Panc1 (cell line): ENCODE measurements around the gene SEBOX. TPM values are rescaled to one million over a fixed set of nuclear protein-coding genes. Genes with fewer than 3 reads are reported as not detected.

Experiments used
- ATAC-seq: fragments of 200-7000 bp; cut with Tn5 transposase; 2 replicates; pipeline ENCODE4 v1.9.1; 2020; ENCODE audit warnings: mild to moderate bottlenecking, moderate library complexity
- BruUV-seq: library from RNA; stranded (reverse); fragments of 400-500 nt; replicated peaks from 2 replicates; lab custom pipeline; 2021; lab: Mats Ljungman, UMichigan
- CTCF ChIA-PET: fragments of 300-600 bp; sonication (Branson Sonifier 250); formaldehyde crosslinking; loops from one replicate; lab custom pipeline; 2022; ENCODE audit warnings: antibody characterized with exemption; lab: Charles Lee
- POLR2A ChIA-PET: fragments of 300-600 bp; sonication (Branson Sonifier 250); formaldehyde crosslinking; loops from one replicate; lab custom pipeline; 2022; ENCODE audit warnings: antibody characterized with exemption; lab: Charles Lee
- DNase-seq: peaks from one replicate; pipeline ENCODE4 v3.0.0-alpha.2; 2010; ENCODE audit warnings: low read depth, low spot score
- H3K27ac ChIP-seq: 2 replicates; pipeline ENCODE4 v1.5.1; 2011; ENCODE audit warnings: mild to moderate bottlenecking, low read length, inconsistent platforms
- H3K27me3 ChIP-seq: fragments of 200-500 bp; sonication (Bioruptor generic); 2 replicates; pipeline ENCODE4 v1.6.0; 2014; ENCODE audit warnings: low read length, inconsistent platforms; ENCODE audit not compliant: control insufficient read depth, insufficient read depth
- H3K36me3 ChIP-seq: fragments of 200-500 bp; sonication (Bioruptor generic); 2 replicates; pipeline ENCODE4 v1.5.1; 2014; ENCODE audit warnings: inconsistent platforms, mild to moderate bottlenecking, low read length, moderate library complexity; ENCODE audit not compliant: control insufficient read depth, insufficient read depth
- H3K4me1 ChIP-seq: 2 replicates; pipeline ENCODE4 v1.5.1; 2011; ENCODE audit warnings: inconsistent platforms, mild to moderate bottlenecking, low read length, moderate library complexity; ENCODE audit not compliant: control insufficient read depth, insufficient read depth
- H3K4me3 ChIP-seq, 2 experiments: 2 replicates each; pipeline ENCODE4 v1.5.1; 2011 to 2012; ENCODE audit warnings: low read depth in 2 of 2, low read length in 2 of 2, mild to moderate bottlenecking in 2 of 2, inconsistent platforms in 1 of 2, moderate library complexity in 1 of 2
- H3K9me3 ChIP-seq: fragments of 200-500 bp; sonication (Bioruptor generic); 2 replicates; pipeline ENCODE4 v1.5.1; 2014; ENCODE audit warnings: low read depth, mild to moderate bottlenecking, inconsistent platforms, low read length, moderate library complexity; ENCODE audit not compliant: control insufficient read depth, insufficient read depth
- POLR2AphosphoS5 ChIP-seq: IDR thresholded peaks from 2 replicates; pipeline ENCODE4 v1.6.1; 2012; ENCODE audit warnings: mild to moderate bottlenecking, low read depth, low read length, moderate library complexity
- SIN3A ChIP-seq: IDR thresholded peaks from 2 replicates; pipeline ENCODE4 v1.6.1; 2012; ENCODE audit warnings: low read depth, mild to moderate bottlenecking, low read length, moderate library complexity, borderline replicate concordance; ENCODE audit not compliant: insufficient read depth
- TCF7L2 ChIP-seq: IDR thresholded peaks from 2 replicates; pipeline ENCODE4 v1.6.1; 2011; ENCODE audit warnings: mild to moderate bottlenecking, low read depth, low read length, inconsistent platforms
- in situ Hi-C: cut with HindIII; loops from 2 replicates; pipeline ENCODE4 v1.10.0; 2016; ENCODE audit warnings: low sequenced_read_pairs, low pct_unique_long_range_greater_than_20kb
- intact Hi-C: fragments of 100-400 bp; cut with micrococcal nuclease; formaldehyde crosslinking; loops from one replicate; pipeline ENCODE4 v1.10.0; 2022; ENCODE audit not compliant: unreplicated experiment
- total RNA-seq: library from RNA; stranded (reverse); gene quantifications from one replicate; pipeline ENCODE4 v1.2.1, GENCODE V29; 2021; ENCODE audit not compliant: unreplicated experiment
- TF ChIP-seq, protein P1 (sequence below), 2 experiments: IDR thresholded peaks; 2 replicates each; pipeline ENCODE4 v1.6.1; 2011 to 2012; ENCODE audit warnings: low read depth in 2 of 2, control low read depth in 1 of 2, low read length in 1 of 2, mild to moderate bottlenecking in 1 of 2, moderate library complexity in 1 of 2; ENCODE audit not compliant: insufficient read depth in 1 of 2
- TF ChIP-seq, protein P2 (sequence below): fragments of 450-650 bp; IDR thresholded peaks from 2 replicates; pipeline ENCODE4 v1.5.1; 2017; ENCODE audit warnings: mild to moderate bottlenecking

The SEBOX gene
- total RNA-seq, 1 experiment from 2014 or later: not detected

- intact Hi-C loops: no loop called here
Observed at GRCh38 chr17:28344011-28344410, 21.0 kb downstream of the SEBOX start.

GRCh38 chr17:28343491-28343932 is 21.5 kb downstream of the SEBOX start:
- intact Hi-C loops (no loop called here), in situ Hi-C loops (no loop called here)
- H3K4me3 ChIP-seq: no peak overlapping the region
- H3K27ac ChIP-seq: no peak overlapping the region
- H3K4me1 ChIP-seq: peaks cover 26% of the 10 kb centered on the region
- H3K36me3 ChIP-seq: peaks cover 2% of the 10 kb centered on the region; the same call in 1 of the 2 replicates
- ATAC-seq: no peak
- POLR2A ChIA-PET: interaction anchor here (0.6 kb wide), 1 partner anchor 463 kb away, joined by 9 read pairs; no protein-coding TSS in a partner anchor
- H3K9me3 ChIP-seq: no peaks in the 10 kb centered on the region
- no peak for TF ChIP-seq POLR2AphosphoS5
- no peak for DNase-seq
- no peaks in the 10 kb centered on the region for H3K27me3 ChIP-seq
- CTCF ChIA-PET: no interaction called here
- BruUV-seq: no TSS peak

More at GRCh38 chr17:28344011-28344410, 21.0 kb downstream of the SEBOX start:
- POLR2A ChIA-PET: interaction anchor here (0.6 kb wide), 1 partner anchor 463 kb away, joined by 9 read pairs; no protein-coding TSS in a partner anchor
- BruUV-seq: no TSS peak
- H3K36me3 ChIP-seq: peaks cover 2% of the 10 kb centered on the region; the same call in 1 of the 2 replicates
- no peak overlapping the region for H3K27ac ChIP-seq
- H3K4me3 ChIP-seq: no peak overlapping the region
- peaks cover 26% of the 10 kb centered on the region for H3K4me1 ChIP-seq
- no peaks in the 10 kb centered on the region for H3K9me3 ChIP-seq
- CTCF ChIA-PET: no interaction called here
- ATAC-seq (no peak), DNase-seq (no peak)
- in situ Hi-C loops: no loop called here
- H3K27me3 ChIP-seq: no peaks in the 10 kb centered on the region
- TF ChIP-seq, protein P1, sequence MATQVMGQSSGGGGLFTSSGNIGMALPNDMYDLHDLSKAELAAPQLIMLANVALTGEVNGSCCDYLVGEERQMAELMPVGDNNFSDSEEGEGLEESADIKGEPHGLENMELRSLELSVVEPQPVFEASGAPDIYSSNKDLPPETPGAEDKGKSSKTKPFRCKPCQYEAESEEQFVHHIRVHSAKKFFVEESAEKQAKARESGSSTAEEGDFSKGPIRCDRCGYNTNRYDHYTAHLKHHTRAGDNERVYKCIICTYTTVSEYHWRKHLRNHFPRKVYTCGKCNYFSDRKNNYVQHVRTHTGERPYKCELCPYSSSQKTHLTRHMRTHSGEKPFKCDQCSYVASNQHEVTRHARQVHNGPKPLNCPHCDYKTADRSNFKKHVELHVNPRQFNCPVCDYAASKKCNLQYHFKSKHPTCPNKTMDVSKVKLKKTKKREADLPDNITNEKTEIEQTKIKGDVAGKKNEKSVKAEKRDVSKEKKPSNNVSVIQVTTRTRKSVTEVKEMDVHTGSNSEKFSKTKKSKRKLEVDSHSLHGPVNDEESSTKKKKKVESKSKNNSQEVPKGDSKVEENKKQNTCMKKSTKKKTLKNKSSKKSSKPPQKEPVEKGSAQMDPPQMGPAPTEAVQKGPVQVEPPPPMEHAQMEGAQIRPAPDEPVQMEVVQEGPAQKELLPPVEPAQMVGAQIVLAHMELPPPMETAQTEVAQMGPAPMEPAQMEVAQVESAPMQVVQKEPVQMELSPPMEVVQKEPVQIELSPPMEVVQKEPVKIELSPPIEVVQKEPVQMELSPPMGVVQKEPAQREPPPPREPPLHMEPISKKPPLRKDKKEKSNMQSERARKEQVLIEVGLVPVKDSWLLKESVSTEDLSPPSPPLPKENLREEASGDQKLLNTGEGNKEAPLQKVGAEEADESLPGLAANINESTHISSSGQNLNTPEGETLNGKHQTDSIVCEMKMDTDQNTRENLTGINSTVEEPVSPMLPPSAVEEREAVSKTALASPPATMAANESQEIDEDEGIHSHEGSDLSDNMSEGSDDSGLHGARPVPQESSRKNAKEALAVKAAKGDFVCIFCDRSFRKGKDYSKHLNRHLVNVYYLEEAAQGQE (IDR thresholded peaks at IDR 0.05; ENCODE audit: insufficient read depth in 1 of 2, low read depth in 2 of 2, low read length in 1 of 2): no peak
- TF ChIP-seq TCF7L2 (no peak), SIN3A (no peak)
- TF ChIP-seq, protein P2, sequence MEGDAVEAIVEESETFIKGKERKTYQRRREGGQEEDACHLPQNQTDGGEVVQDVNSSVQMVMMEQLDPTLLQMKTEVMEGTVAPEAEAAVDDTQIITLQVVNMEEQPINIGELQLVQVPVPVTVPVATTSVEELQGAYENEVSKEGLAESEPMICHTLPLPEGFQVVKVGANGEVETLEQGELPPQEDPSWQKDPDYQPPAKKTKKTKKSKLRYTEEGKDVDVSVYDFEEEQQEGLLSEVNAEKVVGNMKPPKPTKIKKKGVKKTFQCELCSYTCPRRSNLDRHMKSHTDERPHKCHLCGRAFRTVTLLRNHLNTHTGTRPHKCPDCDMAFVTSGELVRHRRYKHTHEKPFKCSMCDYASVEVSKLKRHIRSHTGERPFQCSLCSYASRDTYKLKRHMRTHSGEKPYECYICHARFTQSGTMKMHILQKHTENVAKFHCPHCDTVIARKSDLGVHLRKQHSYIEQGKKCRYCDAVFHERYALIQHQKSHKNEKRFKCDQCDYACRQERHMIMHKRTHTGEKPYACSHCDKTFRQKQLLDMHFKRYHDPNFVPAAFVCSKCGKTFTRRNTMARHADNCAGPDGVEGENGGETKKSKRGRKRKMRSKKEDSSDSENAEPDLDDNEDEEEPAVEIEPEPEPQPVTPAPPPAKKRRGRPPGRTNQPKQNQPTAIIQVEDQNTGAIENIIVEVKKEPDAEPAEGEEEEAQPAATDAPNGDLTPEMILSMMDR: no peak

DNA sequence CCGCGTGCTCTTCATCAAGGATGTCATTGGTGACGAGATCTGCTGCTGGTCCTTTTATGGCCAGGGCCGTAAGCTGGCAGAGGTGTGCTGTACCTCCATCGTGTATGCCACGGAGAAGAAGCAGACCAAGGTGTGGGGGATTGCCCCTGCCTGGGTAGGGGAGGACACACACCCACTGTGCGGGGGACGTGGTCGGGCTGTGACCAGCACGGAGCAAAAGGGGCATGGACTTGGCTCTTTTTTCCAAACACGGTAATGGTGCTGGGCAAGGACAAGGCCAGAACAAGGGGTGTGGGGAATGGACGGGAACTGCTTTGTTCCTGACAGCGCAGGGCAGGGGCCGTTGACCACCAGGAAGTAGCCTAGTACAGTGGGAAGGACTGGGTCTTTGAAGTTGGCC is 22.7 kb downstream of the SEBOX start:
- no peak for DNase-seq
- no peaks in the 10 kb centered on the region for H3K9me3 ChIP-seq
- H3K4me1 ChIP-seq: peaks cover 25% of the 10 kb centered on the region
- POLR2A ChIA-PET: no interaction called here
- H3K4me3 ChIP-seq: no peak overlapping the region
- intact Hi-C loops: no loop called here
- TF ChIP-seq, protein P2: no peak
- TF ChIP-seq TCF7L2 (no peak), SIN3A (no peak), POLR2AphosphoS5 (no peak)
- TF ChIP-seq, protein P1 (IDR thresholded peaks at IDR 0.05; ENCODE audit: insufficient read depth in 1 of 2, low read depth in 2 of 2, low read length in 1 of 2): no peak
- H3K27ac ChIP-seq: no peak overlapping the region
- peaks cover 2% of the 10 kb centered on the region; the same call in 1 of the 2 replicates for H3K36me3 ChIP-seq
- in situ Hi-C loops: no loop called here
- no peaks in the 10 kb centered on the region for H3K27me3 ChIP-seq
- CTCF ChIA-PET: no interaction called here
- BruUV-seq: no TSS peak
- no peak for ATAC-seq
